HepG2 (cell line): ENCODE results near the gene SLC35A1. TPM values are rescaled to one million over a fixed set of nuclear protein-coding genes. Genes with fewer than 3 reads are reported as not detected.

Source experiments
- CC2D1A ChIP-seq: sonication (generic); formaldehyde crosslinking; IDR thresholded peaks from 2 replicates; pipeline ENCODE4 v1.8.1; 2023; ENCODE audit warnings: mild to moderate bottlenecking, missing genetic modification reagents
- CENPX ChIP-seq: sonication (generic); formaldehyde crosslinking; IDR thresholded peaks from 2 replicates; pipeline ENCODE4 v1.9.0; 2021; ENCODE audit warnings: mild to moderate bottlenecking, missing genetic modification reagents, moderate library complexity
- KDM4B ChIP-seq: sonication (generic); formaldehyde crosslinking; IDR thresholded peaks from 2 replicates; pipeline ENCODE4 v1.4.0; 2020; ENCODE audit warnings: missing genetic modification reagents
- MATR3 ChIP-seq: sonication (generic); formaldehyde crosslinking; IDR thresholded peaks from 2 replicates; pipeline ENCODE4 v1.4.0; 2020; ENCODE audit warnings: missing genetic modification reagents
- MTA3 ChIP-seq: sonication (generic); formaldehyde crosslinking; IDR thresholded peaks from 2 replicates; pipeline ENCODE4 v1.4.0; 2020; ENCODE audit warnings: missing genetic modification reagents
- NCOR1 ChIP-seq: fragments of 200-600 bp; sonication (generic); IDR thresholded peaks from 2 replicates; pipeline ENCODE4 v1.7.0; 2017; ENCODE audit warnings: antibody characterized with exemption, low read length, borderline replicate concordance
- SOX13 ChIP-seq, 3 experiments: fragments of 450-650 bp in 1 of 3; sonication (generic) in 1 of 3; formaldehyde crosslinking in 1 of 3; IDR thresholded peaks in 2 of 3; conservative IDR thresholded peaks in 1 of 3; 2 replicates each; pipeline versions ENCODE4 v1.5.0 to v1.6.1; 2016 to 2020; ENCODE audit warnings: antibody characterized with exemption in 1 of 3, mild to moderate bottlenecking in 1 of 3, missing compliant biosample characterization in 1 of 3, missing genetic modification reagents in 1 of 3, moderate library complexity in 1 of 3
- THAP9 ChIP-seq: sonication (generic); formaldehyde crosslinking; IDR thresholded peaks from 2 replicates; pipeline ENCODE4; 2020; ENCODE audit warnings: missing genetic modification reagents, mild to moderate bottlenecking, borderline replicate concordance
- ZNF101 ChIP-seq: sonication (generic); formaldehyde crosslinking; IDR thresholded peaks from 2 replicates; pipeline ENCODE4 v1.4.0; 2020; ENCODE audit warnings: mild to moderate bottlenecking, low read depth, missing genetic modification reagents, borderline replicate concordance
- ZNF296 ChIP-seq: sonication (generic); formaldehyde crosslinking; conservative IDR thresholded peaks from 2 replicates; pipeline ENCODE4 v1.5.0; 2020; ENCODE audit warnings: mild to moderate bottlenecking, missing genetic modification reagents
- ZNF350 ChIP-seq: sonication (generic); formaldehyde crosslinking; IDR thresholded peaks from 2 replicates; pipeline ENCODE4 v1.4.0; 2020; ENCODE audit warnings: mild to moderate bottlenecking, low read depth, missing genetic modification reagents, borderline replicate concordance
- ZNF772 ChIP-seq: sonication (generic); formaldehyde crosslinking; IDR thresholded peaks from 2 replicates; pipeline ENCODE4 v1.5.0; 2020; ENCODE audit warnings: mild to moderate bottlenecking, missing genetic modification reagents
- ZNF776 ChIP-seq: sonication (generic); formaldehyde crosslinking; IDR thresholded peaks from 2 replicates; pipeline ENCODE4 v1.4.0; 2020; ENCODE audit warnings: mild to moderate bottlenecking, missing genetic modification reagents
- ZSCAN25 ChIP-seq: sonication (generic); formaldehyde crosslinking; IDR thresholded peaks from 2 replicates; pipeline ENCODE4 v1.8.0; 2022; ENCODE audit warnings: mild to moderate bottlenecking, missing genetic modification reagents
- polyA plus RNA-seq, 8 experiments: library from polyadenylated mRNA; depleted of rRNA in 3 of 8; stranded (reverse) in 7 of 8; unstranded in 1 of 8; fragments of >200 nt; fragmentation: Illumina TruSeq in 4 of 8; extraction: Trizol in 4 of 8; gene quantifications; 2 replicates each; pipeline versions ENCODE4 v1.2.1 to v1.2.3, GENCODE V29; 2011 to 2016; ENCODE audit warnings: low read depth in 4 of 8, missing spikeins in 1 of 8, mixed read lengths in 1 of 8; ENCODE audit not compliant: insufficient read depth in 1 of 8
- total RNA-seq, 5 experiments: library from RNA; depleted of rRNA; stranded (reverse); fragments of >200 nt; fragmentation: Illumina TruSeq; extraction: Trizol; gene quantifications; 2 replicates each; pipeline ENCODE4 v1.2.3, GENCODE V29; 2016; ENCODE audit warnings: low read depth in 1 of 5
- TF ChIP-seq, protein P1 (sequence below): sonication (generic); formaldehyde crosslinking; IDR thresholded peaks from 2 replicates; pipeline ENCODE4 v1.9.0; 2021; ENCODE audit warnings: mild to moderate bottlenecking, missing genetic modification reagents
- TF ChIP-seq, protein P2 (sequence below): sonication (generic); formaldehyde crosslinking; IDR thresholded peaks from 2 replicates; pipeline ENCODE4 v1.4.0; 2020; ENCODE audit warnings: mild to moderate bottlenecking, missing genetic modification reagents, borderline replicate concordance

SLC35A1 gene
- total and polyA plus RNA-seq, 2 of the 13 experiments (the other 11 are each of a cell fraction or from before 2014, with no cell fraction given) = 24.8 to 25.1 TPM

DNA sequence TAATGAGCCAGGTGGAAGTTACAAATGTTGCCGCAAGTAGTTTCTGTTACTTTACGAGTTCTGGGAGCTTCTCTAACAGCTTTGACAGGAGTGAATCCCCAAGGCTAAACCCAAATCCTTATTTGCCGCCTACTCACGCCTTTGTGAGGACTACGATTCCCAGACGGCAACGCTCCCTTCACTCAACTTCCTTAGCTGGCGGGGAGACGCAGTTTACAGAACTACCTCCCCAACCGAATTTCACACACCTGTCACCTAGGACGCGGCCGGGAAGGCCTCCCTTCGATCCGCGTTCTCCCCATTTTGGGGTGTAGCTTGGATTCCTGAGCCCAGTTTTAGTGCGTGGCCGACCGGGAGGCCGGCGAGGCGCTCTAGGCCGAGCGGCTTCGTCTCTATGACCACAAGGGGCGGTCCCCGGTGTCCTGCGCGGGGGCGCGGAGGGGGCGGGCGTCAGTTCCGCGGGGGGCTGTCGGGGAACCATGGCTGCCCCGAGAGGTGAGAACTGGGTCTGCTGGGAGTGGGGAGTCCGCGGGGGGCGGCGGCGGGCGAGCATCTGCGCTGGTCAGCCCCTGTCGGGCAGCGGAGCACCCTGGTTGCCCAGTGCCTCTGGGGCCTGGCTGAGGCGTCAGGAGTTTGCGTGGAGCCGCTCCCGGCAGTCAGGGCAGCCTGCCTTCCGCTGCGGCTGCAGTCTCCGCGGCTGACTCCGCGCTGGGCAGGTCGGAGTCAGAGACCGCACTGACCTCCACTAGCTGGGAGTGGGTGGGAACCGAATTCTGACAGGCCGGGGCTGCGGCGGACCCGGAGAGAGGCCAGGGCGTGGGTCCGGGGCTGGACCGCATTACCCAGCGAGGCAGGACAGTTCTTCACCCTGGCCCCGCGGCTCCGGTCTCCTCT, at the start of gene SLC35A1 (continued):
- TF ChIP-seq, protein P1, sequence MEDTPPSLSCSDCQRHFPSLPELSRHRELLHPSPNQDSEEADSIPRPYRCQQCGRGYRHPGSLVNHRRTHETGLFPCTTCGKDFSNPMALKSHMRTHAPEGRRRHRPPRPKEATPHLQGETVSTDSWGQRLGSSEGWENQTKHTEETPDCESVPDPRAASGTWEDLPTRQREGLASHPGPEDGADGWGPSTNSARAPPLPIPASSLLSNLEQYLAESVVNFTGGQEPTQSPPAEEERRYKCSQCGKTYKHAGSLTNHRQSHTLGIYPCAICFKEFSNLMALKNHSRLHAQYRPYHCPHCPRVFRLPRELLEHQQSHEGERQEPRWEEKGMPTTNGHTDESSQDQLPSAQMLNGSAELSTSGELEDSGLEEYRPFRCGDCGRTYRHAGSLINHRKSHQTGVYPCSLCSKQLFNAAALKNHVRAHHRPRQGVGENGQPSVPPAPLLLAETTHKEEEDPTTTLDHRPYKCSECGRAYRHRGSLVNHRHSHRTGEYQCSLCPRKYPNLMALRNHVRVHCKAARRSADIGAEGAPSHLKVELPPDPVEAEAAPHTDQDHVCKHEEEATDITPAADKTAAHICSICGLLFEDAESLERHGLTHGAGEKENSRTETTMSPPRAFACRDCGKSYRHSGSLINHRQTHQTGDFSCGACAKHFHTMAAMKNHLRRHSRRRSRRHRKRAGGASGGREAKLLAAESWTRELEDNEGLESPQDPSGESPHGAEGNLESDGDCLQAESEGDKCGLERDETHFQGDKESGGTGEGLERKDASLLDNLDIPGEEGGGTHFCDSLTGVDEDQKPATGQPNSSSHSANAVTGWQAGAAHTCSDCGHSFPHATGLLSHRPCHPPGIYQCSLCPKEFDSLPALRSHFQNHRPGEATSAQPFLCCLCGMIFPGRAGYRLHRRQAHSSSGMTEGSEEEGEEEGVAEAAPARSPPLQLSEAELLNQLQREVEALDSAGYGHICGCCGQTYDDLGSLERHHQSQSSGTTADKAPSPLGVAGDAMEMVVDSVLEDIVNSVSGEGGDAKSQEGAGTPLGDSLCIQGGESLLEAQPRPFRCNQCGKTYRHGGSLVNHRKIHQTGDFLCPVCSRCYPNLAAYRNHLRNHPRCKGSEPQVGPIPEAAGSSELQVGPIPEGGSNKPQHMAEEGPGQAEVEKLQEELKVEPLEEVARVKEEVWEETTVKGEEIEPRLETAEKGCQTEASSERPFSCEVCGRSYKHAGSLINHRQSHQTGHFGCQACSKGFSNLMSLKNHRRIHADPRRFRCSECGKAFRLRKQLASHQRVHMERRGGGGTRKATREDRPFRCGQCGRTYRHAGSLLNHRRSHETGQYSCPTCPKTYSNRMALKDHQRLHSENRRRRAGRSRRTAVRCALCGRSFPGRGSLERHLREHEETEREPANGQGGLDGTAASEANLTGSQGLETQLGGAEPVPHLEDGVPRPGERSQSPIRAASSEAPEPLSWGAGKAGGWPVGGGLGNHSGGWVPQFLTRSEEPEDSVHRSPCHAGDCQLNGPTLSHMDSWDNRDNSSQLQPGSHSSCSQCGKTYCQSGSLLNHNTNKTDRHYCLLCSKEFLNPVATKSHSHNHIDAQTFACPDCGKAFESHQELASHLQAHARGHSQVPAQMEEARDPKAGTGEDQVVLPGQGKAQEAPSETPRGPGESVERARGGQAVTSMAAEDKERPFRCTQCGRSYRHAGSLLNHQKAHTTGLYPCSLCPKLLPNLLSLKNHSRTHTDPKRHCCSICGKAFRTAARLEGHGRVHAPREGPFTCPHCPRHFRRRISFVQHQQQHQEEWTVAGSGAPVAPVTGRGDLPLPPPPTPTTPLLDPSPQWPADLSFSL (CRISPR knock-in tag) = no peak
- TF ChIP-seq NCOR1 (no peak; the same call in 1 of the 2 replicates), CENPX (CRISPR knock-in tag) (no peak), ZNF296 (CRISPR knock-in tag) (peak; percentile 86; the same call in 1 of the 2 replicates), ZNF350 (CRISPR knock-in tag) (peak; percentile 88; the same call in 1 of the 2 replicates), MATR3 (CRISPR knock-in tag) (no peak), MTA3 (no peak), THAP9 (CRISPR knock-in tag) (peak; percentile 85), ZNF772 (CRISPR knock-in tag) (peak; percentile 68), ZSCAN25 (CRISPR knock-in tag) (no peak), KDM4B (no peak; the same call in 1 of the 2 replicates), SOX13 (IDR thresholded peaks at IDR 0.05) (no peak; the same call in 1 of the 2 replicates), SOX13 (CRISPR knock-in tag; conservative IDR thresholded peaks at IDR 0.05 in 1 of 2, IDR thresholded peaks at IDR 0.05 in 1 of 2) (no peak; a peak in 1 of 4 replicates), CC2D1A (CRISPR knock-in tag) (0 out of 2 replicates have a peak, but pooled peaks have one; percentile 63), ZNF101 (no peak), ZNF776 (CRISPR knock-in tag) (peak; percentile 93)
- TF ChIP-seq, protein P2, sequence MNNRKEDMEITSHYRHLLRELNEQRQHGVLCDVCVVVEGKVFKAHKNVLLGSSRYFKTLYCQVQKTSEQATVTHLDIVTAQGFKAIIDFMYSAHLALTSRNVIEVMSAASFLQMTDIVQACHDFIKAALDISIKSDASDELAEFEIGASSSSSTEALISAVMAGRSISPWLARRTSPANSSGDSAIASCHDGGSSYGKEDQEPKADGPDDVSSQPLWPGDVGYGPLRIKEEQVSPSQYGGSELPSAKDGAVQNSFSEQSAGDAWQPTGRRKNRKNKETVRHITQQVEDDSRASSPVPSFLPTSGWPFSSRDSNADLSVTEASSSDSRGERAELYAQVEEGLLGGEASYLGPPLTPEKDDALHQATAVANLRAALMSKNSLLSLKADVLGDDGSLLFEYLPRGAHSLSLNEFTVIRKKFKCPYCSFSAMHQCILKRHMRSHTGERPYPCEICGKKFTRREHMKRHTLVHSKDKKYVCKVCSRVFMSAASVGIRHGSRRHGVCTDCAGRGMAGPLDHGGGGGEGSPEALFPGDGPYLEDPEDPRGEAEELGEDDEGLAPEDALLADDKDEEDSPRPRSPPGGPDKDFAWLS = no peak
